ENCODE data around the gene RAD51B.

The RAD51B gene

GRCh38 chr14:68315081-68315480 lies 495.5 kb downstream of the RAD51B start:
- DNase-seq: no peak

DNA sequence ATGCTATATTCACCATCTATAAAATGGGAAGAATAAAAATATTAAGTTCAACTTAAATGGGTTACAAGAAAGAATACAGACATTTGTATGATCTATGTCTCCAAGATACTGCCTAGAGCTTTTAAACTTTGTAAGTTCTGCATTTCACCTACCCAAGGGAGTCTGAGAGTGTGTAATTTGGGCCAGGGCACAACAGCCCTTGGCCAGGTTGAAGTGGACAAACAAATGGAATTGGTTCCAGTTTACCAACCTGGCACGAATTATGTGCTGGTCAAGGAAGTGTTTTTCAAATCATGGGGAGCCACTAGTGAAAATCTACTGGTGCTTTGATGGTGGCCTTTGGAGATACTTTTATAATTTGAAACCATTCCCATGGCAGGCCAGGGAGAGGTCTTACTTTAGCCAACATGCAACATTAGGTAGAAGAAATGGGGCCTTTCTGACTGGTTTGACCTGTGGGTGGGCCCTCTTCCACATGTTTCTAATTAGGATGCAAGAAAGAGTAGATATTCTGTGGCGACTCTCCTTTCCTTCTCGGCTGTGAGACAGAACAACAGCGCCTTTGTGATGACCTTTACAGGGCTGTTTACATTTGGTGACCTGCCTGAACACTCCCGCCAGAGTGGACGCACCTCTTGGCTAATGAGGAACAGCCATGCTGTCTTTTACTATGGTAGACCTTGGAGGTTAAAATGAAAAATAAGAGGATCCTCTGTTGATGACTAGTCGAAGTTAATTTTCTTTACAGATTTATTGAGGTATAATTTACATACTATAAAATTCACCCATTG lies 496.7 kb downstream of the RAD51B start:
- no peak for DNase-seq

DNA sequence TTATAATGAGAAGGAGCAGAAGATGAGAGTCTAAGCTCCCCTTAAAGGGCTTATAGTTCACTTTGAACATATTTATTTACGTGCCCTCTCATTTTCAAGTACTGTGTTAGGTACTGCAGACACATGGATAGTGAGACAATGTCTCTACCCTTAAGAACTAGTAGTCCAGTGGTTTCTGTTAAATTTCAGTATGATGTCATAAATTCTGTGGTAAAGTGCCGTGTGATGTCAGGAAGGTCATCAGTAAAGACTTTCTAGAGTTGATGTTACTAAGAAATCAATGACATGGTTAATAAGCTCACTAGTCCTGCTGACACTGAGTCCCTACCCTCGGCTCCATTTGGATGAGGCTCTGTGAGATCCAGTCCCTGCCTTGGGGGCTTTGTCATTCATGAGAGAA lies 497.7 kb downstream of the RAD51B start:
- DNase-seq: no peak

- DNase-seq: peak; percentile 4
Measured at GRCh38 chr14:68318828-68319227, 499.2 kb downstream of the RAD51B start.

GRCh38 chr14:68320495-68320894 lies 500.9 kb downstream of the RAD51B start:
- no peak for DNase-seq

DNA sequence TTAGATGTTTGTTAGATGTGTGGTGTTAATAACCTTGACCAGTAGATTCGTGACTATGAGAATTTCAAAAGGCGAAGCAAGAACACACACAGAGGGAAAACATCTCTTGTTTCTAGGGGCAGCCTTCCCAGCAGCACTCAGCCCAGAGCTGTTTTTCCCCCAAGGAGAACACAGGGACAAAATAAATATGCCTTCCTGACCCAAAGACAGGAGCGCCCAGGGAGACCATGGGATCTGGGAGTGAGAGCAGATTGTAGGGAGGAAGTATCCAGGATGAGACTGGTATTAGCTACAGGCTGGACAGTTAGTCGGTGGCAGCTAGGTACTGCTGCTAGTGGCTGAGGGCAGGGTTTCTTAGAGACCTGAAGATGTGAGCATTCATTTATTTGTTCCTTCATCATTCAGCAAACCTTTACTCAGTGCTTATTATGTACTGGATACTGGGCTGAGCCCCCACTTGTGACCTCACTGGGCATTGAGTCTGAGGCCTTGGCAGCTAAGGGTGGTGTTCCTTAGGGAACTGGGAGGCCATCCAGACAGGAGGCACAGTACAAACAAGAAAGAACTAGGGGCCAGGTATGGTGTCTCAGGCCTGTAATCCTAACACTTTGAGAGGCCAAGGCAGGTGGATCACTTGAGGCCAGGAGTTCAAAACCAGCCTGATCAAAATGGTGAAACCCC lies 503.5 kb downstream of the RAD51B start:
- DNase-seq: no peak

- no peak for DNase-seq
Measured at GRCh38 chr14:68325267-68325807, 505.8 kb downstream of the RAD51B start.

GRCh38 chr14:68327231-68327630 lies 507.7 kb downstream of the RAD51B start:
- no peak for DNase-seq

DNA sequence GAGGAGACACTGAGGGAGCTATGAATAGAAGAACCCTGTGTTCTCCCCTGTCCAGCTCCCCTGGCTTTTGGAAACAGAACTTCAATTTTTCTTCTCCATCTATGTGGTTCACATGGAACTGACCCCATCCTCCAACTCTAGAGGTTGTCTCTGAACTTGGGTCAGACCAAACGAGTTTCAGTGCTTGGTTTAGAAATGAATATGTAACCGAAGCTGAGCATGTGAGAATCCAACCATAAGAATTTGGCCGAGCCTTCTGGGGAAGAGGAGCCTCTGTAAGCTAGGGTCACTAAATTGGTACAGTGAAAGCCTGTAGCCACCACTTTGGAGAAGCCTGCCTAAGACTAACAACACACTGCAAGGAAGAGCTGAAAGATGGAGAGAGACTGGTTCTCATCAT lies 508.9 kb downstream of the RAD51B start:
- no peak for DNase-seq

DNA sequence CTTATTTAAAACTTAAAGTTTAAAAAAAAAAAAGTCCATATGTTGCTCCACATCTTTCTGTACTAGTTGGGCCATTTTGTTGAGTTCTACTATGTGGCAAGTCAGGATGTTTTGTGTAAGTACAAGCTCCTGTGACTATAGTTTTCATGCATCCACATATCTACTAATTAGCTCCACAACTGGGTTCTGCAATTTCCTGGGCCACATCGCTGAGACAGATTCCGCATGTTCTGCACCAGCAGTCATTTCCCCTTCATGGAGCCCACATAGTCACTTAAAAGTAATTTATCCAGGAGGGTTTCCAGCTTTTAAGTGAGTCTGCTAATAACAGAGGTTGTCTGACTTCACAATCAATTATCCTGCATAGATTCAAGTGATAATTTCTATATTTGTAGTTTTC lies 511.8 kb downstream of the RAD51B start:
- no peak for DNase-seq

DNA sequence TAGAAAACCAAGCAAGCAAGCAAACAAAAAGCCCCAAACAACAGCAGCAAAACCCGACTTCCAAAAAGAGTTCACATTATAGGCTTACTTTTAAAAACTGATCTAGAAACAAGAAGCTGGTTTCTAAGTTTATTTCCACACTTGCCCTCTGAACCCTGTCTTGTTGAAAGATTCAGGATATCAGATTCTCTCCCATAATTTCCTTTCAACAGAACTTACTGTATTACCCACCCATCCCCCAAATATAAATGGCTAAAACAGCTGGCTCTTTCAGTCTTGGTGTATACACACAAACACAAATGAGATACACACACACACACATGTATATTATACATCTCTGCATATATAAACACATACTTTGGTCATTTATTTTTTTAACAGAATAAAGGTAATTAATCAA lies 512.4 kb downstream of the RAD51B start:
- DNase-seq: no peak

DNA sequence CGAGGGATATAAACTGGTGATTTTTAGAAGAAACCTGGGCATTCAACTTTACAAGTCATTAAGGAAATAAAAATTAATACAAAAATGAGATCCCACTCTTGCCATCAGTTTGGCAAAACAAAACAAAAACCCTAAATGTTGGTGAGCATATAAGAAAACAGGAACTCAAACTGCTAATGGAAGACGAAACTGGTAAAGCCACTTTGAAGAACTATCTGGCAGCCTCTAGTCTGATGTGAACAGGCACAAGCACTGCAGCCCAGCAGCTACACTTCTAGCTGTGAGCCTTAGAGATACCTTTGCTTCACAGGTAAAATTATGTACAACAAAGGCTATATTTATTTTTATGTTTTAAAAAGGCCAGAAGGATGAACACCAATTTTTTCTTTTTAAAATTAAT lies 513.7 kb downstream of the RAD51B start:
- no peak for DNase-seq

GRCh38 chr14:68335312-68335711 lies 515.7 kb downstream of the RAD51B start:
- DNase-seq: no peak

DNA sequence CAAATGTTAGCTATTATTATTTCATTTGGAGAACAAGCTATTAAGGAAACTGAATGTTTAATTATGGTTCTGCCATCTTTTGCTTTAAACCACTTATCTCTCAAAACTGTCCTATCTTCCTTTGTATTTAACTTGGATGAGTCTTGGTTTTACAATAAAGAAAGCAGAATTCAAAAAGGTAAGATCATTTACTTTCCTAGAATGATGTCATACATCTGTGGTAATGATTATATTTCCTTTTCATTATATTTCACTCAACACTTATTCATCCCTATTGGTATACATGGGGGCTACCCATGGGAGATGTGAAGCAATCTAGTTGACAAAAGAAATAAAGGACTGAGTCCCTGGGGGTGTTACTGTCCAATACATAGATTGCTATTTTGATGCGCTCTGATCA lies 516.6 kb downstream of the RAD51B start:
- no peak for DNase-seq

DNA sequence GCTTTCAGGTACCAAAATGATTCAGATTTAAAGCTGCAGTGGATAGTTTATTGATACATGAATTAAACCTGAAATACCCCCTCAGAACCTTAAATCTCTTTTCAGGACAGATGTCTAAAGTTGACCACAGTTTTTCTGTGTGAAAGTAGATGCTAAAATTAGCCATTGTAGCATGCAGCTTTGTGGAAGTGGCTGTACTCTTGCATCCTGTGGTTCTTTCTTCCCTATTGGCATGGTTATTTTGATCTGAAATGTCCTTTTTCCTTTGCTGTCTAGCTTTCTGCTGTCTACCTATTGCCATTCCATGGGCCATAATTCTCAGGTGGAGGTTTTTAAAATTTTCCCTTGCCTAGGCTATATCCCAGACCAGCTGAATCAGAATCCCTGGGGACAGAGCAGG lies 517.7 kb downstream of the RAD51B start:
- no peak for DNase-seq

GRCh38 chr14:68340262-68340661 lies 520.7 kb downstream of the RAD51B start:
- DNase-seq: no peak

DNA sequence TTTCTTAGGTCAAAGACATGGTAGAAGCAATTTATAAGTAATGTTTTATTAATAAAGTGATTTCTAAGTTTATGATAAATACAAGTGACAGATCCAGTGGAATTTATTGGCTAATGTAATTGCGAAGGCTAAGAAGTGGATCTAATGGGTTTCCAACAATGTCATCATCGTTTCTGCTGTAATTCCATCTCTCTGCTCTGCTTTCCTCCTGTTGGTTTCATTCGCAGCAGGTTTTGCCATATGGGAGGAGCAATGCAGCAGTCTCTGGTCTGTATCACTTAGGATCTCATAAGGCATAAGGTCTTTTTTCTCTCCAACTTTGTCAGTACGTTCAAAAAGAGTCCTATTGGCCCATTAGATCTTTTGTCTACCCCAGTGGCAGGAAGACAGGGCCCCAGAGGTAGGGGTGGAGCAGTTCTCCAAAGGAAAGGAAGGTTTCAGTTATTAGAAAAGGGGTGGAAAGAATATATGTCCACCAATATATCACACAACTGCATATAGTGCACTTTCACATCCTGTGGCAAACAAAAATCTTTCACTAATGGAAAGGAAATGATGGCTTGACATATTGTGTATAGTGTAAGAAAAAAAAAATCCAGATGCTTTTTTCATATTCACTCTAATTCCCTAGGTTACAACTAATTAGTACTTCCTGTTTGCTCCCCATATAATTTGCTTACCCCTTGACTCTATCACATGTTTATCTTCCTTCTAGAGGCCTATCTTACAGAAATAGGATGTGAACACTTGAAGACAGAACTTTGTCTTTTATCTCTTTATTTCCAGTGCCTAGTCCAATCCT lies 522.0 kb downstream of the RAD51B start:
- no peak for DNase-seq

- DNase-seq: peak; percentile 28
Measured at GRCh38 chr14:68342216-68342763, 522.7 kb downstream of the RAD51B start.

DNA sequence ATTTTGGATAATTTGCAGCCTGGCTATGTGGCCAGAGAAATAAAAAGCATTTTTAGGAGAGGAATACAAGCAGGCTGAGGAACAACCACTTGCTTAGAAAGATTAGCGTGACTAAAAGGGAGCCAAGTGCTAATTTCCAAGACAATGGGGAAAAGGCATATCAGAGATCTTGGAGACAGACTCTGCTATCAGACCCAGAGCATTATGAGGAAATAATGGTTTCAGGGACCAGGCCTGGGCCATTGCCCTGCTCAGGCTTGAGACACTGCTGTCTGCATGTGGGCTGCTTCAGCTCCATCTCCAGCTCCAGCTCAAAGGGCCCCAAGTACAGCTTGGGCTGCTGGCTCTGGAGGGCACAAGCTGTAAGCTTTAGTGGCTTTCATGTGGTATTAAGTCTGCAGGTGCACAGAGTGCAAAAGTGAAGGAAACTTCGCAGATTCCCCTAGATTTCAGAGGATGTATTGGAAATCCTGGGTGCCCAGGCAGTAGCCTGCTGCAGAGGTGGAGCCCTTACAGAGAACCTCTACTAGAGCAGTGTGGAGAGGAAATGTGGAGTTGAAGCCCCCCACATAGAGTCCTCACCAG lies 524.0 kb downstream of the RAD51B start:
- DNase-seq: peak; percentile 3

GRCh38 chr14:68345738-68346137 lies 526.2 kb downstream of the RAD51B start:
- no peak for DNase-seq

DNA sequence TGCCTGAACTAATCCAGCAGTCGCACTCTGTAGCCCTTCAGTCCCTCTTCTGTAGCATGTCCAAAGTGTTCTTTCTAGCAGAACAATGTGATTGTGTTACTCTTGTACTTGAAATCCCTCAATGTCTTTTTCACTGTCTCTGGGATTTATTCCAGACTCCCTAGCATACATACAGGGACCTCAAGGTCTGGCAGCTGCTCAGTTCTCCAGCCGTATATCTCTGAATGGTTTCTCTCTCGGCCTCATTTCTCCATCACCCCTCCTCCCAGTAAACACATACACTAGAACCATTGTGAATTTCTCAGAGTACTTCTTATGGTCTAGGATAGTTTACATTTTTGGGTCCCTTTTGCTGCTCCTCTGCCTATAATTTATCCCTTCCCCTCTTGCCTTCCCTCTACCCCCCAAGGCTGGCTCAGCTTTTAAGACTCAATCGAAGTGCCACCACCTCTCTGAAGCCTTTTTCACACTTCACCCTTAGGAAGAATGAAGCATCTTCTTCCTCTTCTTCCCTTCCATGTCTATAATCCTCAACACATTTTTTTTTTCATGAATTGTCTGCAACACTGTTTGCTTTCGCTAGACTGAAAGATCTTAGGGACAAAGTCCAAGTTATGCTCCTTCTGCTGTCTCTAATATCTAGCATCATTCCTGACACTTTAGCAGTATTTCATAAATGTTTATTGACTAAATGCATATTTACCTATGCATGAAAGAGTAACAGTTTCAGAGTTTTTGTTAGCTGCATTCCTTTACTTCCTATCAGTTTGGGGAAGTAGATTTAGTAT lies 527.2 kb downstream of the RAD51B start:
- DNase-seq: no peak

All from OCI-M1 (cell line).